SKM-1 treated with dmso at 0.1 percent for 144 hours (cell line): ENCODE measurements around the gene NPB.

ENCODE experiments used
- DNase-seq: peaks from one replicate; lab custom pipeline; 2025; ENCODE audit not compliant: unreplicated experiment; lab: John Stamatoyannopoulos, UW

The NPB gene

GRCh38 chr17:81902023-81902652 lies at the start of gene NPB:
NPB (plus strand) TSS chr17:81902238; CDS start chr17:81902278, 40 bp downstream.
- no peak for DNase-seq

DNA sequence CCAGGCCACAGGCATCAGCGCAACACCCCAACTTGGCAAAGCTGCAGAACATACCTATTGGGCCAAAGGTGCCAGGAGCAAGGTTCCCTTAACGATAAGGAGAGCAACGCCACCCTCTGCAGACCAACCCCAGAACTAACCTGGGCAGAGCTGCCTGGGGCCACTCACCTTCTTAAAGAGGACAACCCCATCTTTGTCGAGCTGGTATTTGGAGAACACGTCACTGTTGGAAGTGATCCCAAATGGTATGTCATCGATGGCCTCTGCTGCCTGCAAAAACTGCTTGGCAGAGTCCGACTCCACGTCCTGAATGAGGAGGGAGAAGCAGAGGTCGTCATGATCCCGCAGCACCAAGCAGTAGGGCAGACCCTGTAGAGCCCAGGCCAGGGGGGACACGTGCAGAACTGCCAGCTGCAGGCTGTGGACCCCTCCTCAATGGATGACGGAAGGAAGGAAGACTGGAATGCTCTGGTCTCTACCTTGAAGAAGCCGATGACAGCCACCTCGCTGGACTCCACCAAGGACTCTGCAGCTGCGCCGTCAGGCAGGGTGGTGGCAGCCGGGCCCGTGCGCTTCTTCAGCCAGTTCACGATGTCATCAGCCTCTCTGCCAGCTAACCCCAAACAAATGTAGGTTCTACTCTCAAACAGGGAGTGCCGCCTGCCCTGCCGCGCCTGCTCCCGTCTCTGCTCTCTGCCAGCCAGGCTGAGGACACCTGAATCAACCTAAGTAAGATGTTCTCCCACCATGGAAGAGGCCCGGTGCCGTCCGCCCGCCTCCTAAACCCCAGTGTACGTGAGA lies 46.9 kb upstream of the NPB start:
- no peak for DNase-seq

DNA sequence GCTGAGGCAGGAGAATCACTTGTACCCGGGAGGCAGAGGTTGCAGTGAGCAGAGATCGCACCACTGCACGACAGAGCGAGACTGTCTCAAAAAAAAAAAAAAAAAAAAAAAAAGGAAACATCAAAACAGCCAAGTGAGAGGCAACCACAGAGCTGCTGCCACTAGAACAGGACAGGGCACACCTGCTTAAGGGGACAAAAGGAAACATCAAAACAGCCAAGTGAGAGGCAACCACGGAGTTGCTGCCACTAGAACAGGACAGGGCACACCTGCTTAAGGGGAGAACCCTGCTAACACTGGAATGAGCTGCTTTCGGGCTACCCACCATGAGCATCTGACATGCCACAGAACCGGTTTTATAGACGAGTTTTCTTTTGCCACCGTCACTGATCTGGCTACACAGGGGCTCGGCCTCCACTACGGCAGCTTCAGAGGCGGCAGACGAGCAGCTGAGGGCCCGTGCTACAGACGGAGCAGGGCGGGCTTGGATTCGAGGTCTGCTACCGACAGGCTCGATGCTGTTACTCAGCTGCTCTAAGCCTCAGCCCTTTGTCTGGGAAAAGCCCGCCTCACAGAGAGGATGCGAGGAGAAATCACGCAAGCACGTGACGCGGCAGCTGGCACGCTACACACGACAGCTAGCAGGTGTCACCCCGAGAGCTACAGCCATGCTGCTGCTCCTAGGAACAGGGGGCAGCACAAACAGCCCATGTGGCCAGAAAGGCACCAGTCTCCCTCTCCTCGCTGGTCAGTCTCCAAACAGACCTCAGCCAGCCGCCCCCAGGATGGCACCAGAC lies 43.7 kb upstream of the NPB start:
- DNase-seq, result no peak

DNA sequence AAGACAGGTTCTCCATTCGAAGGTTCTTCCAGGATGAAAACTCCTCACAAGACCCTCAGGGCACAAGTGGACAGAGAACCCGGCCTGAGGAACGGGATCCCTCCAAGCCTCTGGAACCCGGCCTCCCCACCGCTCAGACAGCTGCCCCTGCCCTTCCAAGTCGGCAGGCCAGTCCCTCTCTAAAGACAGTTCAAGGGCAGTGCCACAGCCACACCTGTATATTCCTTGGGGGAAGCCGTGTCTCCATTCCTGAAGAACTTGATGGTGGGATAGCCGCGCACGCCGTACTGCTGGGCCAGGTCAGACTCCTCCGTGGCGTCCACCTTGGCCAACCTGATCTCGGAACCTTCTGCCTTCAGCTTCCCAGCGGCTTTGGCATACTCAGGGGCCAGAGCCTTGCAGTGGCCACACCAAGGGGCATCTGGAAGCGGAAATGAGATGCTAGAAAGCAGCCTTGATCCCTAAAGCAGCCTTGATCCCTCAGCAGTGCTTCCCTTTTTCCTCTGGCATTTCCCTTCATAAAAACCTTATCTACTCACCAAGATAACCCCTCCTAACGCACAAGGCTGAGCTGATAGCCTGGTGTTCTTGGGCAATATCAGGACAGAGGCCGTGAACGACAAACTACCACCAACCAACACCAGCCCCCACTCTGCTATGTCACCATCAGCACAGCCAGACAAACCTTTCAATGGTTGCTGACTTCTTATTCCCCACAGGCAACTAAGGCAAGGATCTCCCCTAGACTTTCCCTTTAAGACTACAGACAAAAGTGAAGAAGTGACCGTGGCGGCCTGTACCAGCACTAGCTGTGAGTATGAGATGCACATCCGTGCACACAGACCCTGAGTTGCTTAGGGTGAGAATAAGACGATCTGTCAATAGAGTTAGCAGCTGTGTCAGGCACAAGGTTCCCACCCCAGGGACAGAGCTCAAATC lies 42.8 kb upstream of the NPB start:
- DNase-seq, result no peak

- no peak for DNase-seq
Measured at GRCh38 chr17:81859906-81860755, 41.9 kb upstream of the NPB start, which contains the start of gene P4HB. P4HB (minus strand) TSS chr17:81860535; CDS start chr17:81860471, 64 bp downstream.

DNA sequence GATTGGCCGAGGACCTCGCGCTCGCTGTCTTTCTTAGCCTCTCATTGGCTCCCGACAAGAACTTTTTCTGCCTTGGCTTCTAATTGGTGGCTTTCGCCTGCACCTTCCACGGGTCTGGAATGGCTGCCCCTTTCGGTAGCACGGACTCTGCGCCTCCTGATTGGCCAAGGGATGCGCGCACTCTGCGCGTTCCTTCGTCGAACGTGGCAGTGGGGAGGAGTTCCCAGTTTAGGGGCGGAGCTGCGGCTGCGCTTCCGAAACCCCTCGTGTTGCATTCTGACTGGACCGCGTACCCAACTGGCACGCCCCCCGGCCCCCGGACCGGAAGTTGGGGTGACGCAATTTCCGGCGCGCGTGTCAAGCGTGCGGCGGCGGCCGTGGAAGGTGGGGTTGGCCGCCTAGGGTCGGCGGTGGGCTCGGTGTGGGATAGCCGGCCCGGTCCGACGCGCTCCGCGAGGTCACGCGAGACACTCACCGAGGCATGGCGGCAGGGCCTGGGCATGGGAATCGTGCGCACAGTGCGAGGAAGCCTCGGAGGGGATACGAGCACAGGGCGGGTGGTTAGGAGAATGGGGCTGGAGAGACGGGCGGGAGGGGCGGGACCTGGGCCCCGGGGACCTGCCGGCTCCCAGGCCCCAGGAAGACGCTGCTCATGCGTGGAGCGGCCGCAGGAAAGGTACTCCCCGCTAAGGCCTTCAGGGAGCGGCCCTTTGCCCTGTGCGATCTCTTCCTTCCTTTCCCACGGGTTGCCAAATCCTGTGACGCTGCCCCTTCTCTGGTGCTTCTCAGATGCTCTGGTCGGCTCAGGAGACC lies 41.1 kb upstream of the NPB start:
- DNase-seq, result peak; percentile 100

DNA sequence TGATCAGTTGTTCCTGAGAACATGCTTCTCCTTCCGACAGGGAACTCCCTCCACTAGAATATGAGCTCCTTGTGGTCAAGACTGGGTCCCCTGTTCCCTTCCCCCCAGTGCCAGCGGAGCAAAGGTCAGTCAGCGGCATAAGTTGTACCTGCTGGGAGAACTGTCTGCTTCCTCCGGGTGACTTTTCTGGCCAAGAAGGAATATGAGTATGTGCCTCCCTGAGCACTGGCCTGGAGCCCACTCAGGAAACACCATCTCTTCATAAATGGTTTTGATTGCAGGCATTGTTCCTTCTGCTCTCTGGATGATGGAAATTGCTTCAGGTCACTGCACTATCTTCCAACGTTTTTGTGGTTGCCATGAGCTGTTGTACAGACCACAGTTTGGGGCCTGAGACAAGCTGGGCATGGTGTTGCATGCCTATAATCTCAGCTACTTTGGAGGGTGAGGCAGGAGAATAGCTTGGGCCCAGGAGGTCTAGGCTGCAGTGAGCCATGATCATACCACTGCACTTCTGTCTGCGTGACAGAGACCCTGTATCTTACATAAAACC lies 38.8 kb upstream of the NPB start:
- no peak for DNase-seq

GRCh38 chr17:81863833-81864768 lies 37.9 kb upstream of the NPB start:
- DNase-seq, result no peak

GRCh38 chr17:81865358-81865732 lies 36.7 kb upstream of the NPB start:
- no peak for DNase-seq

DNA sequence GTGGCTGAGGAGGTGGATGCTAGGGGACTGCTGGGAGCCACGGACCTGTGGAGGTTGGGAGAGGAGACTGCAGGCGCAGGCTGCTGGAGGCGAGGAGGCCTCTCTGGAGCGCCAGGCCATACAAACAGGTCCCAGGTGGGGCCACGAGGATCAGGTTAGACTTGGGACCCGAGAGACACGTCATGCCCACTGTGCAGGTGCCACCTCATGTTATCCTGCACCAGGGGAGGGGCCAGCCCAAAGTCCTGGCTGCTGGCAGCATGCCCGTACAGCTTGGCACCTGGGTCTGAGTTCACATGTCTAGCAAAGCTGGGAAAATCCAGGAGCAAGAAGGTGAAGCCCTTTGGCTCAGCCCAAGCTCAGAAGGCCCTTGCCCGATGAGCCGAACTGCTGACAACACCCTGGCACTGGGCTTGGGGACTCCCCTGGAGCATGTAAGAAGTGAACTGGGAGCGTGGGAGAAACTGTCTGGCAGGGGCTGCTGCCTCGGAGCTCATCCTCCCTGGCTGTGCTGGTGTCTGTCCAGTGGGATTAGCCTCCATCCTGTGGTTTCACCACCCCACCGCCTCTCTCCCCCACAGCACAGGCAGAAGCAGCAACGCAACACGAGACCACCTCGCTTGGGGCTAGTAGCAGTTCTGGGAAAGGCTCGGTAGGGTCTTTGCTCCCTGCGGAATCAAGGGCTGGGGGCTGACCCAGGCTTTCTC lies 36.2 kb upstream of the NPB start:
- DNase-seq, result no peak

- DNase-seq, result no peak
Measured at GRCh38 chr17:81866440-81867169, 35.4 kb upstream of the NPB start.

DNA sequence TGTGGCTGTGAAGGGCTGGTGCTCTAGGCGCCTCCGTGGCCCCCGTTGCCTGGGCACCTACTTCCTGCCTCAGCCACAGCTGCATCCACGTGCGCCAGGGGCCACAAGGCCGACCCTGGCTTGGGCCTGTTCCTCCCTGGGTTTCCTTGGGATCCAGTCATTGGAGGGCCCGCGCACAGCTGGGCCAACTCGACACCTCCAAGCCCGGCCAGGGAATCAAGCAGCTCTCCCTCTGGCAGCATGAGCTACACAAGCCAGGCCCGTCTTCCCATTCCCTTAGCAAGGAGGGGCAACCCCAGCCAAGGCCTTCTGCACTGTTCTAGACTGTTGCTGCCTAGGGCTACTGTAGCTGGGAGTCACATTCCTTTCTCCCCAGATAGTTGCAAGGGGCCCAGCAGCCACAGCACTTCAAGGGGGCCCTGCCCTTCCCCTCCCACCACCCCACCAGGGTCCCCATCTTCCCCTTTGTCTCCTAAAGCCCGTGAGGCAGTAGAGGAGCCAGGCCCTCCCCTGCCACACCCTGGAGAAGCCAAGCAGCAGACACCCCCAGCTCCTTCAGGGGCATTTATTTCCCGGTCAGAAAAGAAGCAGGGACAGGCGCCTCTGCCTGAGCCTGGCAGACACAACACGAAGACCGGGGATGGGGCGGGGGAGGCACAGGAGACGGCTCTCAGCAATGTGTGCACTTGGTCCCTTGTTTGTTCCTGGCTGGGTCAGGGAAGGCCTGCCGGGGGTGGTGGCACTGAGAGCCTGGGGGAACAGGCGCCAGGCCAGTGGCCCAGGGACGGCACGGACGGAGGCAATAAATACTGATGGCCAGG lies 34.7 kb upstream of the NPB start:
- no peak for DNase-seq

DNA sequence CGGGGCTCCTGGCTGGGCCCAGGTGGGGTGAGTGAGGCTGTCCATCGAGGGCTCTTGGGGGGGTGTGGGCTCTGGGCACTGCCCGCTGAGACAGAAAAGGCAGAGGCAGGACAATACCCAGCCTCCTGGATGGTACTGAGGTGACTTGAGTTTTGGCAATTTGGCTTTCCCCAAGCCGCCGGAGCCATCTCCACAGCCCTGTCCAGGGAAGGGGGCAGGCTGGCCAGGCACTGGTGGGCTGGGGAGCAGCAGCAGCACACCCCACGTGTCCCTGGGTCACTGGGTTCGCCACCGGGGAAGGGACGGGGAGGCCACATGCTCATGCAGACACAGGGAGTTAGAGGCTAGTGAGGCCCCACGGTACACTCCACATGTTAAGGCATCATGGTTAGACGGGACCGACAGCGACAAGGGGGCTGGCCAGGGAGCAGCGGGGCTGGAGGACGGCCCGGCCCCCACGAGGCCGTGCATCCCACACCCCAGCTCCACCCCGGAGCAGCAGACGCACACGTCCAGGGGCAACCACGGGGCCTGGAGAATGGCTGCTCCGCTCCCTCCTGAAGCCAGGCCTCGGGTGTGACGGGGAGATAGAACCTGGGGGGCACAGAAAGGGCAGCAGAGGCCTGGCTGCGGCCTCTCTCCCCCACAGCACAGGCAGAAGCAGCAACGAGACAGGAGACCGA lies 33.9 kb upstream of the NPB start:
- no peak for DNase-seq

DNA sequence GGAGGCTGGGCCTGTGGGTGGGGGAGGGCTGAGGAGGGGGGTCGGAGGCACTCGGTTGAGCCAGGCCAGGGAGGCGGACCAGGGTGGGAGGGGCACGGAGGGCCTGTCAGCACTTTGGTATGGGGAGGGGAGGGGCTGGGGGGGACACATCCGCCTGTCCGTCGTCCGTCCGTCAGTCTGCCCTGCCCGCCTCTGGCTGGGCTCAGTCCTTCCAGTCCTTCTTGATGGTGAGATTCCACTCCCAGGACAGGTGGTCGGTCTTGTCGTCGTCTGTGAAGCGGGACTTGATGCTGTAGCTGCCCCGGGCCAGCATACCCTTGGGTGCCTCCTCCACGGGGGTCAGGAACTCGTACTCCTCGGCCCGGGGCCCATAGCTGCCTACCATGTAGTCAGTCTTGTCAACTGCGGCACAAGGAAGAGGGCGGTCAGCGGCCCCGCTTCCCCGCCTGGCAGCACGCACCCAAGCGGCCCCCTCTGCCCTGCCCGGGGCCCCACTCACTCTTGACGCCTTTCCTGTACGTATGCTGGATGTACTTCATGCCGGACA lies 33.3 kb upstream of the NPB start:
- DNase-seq, result no peak
